HCT116 (cell line): ENCODE results near the gene C7orf25. TPM values are rescaled to one million over a fixed set of nuclear protein-coding genes. Genes with fewer than 3 reads are reported as not detected.

Experiments
- ATAC-seq: fragments of 200-7000 bp; cut with Tn5 transposase; 2 replicates; pipeline ENCODE4 v1.9.1; 2020; ENCODE audit warnings: mild to moderate bottlenecking, moderate library complexity
- BruUV-seq: library from RNA; stranded (reverse); fragments of 400-500 nt; replicated peaks from 2 replicates; lab custom pipeline; 2021; lab: Mats Ljungman, UMichigan
- CTCF ChIA-PET: fragments of 300-600 bp; sonication (Branson Sonifier 250); formaldehyde crosslinking; loops from one replicate; lab custom pipeline; 2021; ENCODE audit warnings: antibody characterized with exemption; lab: Charles Lee
- POLR2A ChIA-PET: fragments of 300-600, 350-600 bp; sonication (Branson Sonifier 250); formaldehyde crosslinking; loops from one replicate; lab custom pipeline; 2021; ENCODE audit warnings: antibody characterized with exemption; lab: Charles Lee
- RAD21 ChIA-PET, 2 experiments: fragments of 300-600 bp; sonication (Branson Sonifier 250); formaldehyde crosslinking; loops; one replicate each; lab custom pipeline; 2023; ENCODE audit warnings: low total read pairs in 2 of 2; ENCODE audit not compliant: uncharacterized antibody in 2 of 2, unreplicated experiment in 2 of 2, low non-redundant PET in 1 of 2; lab: Charles Lee
- DNase-seq: peaks from one replicate; pipeline ENCODE4 v3.0.0-alpha.2; 2010; ENCODE audit warnings: low read depth, low spot score
- H2AFZ ChIP-seq: fragments of 200-600 bp; shearing (Covaris generic), sonication (generic); 2 replicates; pipeline ENCODE4 v1.6.1; 2017; ENCODE audit warnings: low read depth, mixed run types, mixed read lengths, antibody characterized with exemption, low read length; ENCODE audit not compliant: poor library complexity, severe bottlenecking
- H3K27ac ChIP-seq: 2 replicates; pipeline ENCODE4 v1.5.1; 2012; ENCODE audit warnings: low read depth, low read length
- H3K27me3 ChIP-seq: fragments of 200-600 bp; sonication (generic); 2 replicates; pipeline ENCODE4 v1.6.1; 2016; ENCODE audit warnings: mixed run types, low read length, mixed read lengths; ENCODE audit not compliant: insufficient read depth
- H3K36me3 ChIP-seq, 2 experiments: fragments of 200-500 bp in 1 of 2; fragments of 200-600 bp in 1 of 2; sonication (Bioruptor generic) in 1 of 2; sonication (generic) in 1 of 2; 2 replicates each; pipeline versions ENCODE4 v1.5.1 to v1.6.1; 2014 to 2016; ENCODE audit warnings: low read length in 2 of 2, inconsistent platforms in 1 of 2, mixed read lengths in 1 of 2, mixed run types in 1 of 2; ENCODE audit not compliant: insufficient read depth in 2 of 2, control insufficient read depth in 1 of 2
- H3K4me1 ChIP-seq, 2 experiments: fragments of 200-600 bp in 1 of 2; sonication (generic) in 1 of 2; 2 replicates each; pipeline versions ENCODE4 v1.5.1 to v1.6.1; 2012 to 2017; ENCODE audit warnings: low read length in 2 of 2, inconsistent platforms in 1 of 2, mild to moderate bottlenecking in 1 of 2, mixed read lengths in 1 of 2, mixed run types in 1 of 2, moderate library complexity in 1 of 2; ENCODE audit not compliant: insufficient read depth in 2 of 2, control insufficient read depth in 1 of 2
- H3K4me2 ChIP-seq: fragments of 200-600 bp; sonication (generic); 2 replicates; pipeline ENCODE4 v1.6.1; 2017; ENCODE audit warnings: mixed run types, low read length, mixed read lengths
- H3K4me3 ChIP-seq, 2 experiments: fragments of 200-600 bp in 1 of 2; sonication (generic) in 1 of 2; replicated peaks in 1 of 2; 2 replicates each; pipeline ENCODE4 v1.5.1; 2011 to 2016; ENCODE audit warnings: low read length in 2 of 2, control low read depth in 1 of 2, low read depth in 1 of 2, mild to moderate bottlenecking in 1 of 2, mixed read lengths in 1 of 2, mixed run types in 1 of 2
- H3K79me2 ChIP-seq: fragments of 200-600 bp; sonication (generic); 2 replicates; pipeline ENCODE4 v1.6.1; 2017; ENCODE audit warnings: mild to moderate bottlenecking, mixed run types, low read length, moderate library complexity, mixed read lengths; ENCODE audit not compliant: insufficient read depth
- H3K9ac ChIP-seq: fragments of 200-600 bp; sonication (generic); 2 replicates; pipeline ENCODE4 v1.6.1; 2016; ENCODE audit warnings: low read length, mixed read lengths
- H3K9me2 ChIP-seq: fragments of 200-600 bp; sonication (generic), shearing (Covaris generic); 2 replicates; pipeline ENCODE4 v1.6.1; 2017; ENCODE audit warnings: mixed run types, mild to moderate bottlenecking, moderate library complexity; ENCODE audit not compliant: insufficient read depth
- H3K9me3 ChIP-seq, 2 experiments: fragments of 200-500 bp in 1 of 2; fragments of 200-600 bp in 1 of 2; sonication (Bioruptor generic) in 1 of 2; sonication (generic) in 1 of 2; 2 replicates each; pipeline ENCODE4 v1.6.1; 2014 to 2017; ENCODE audit warnings: low read length in 2 of 2, mixed read lengths in 2 of 2, inconsistent platforms in 1 of 2, low read depth in 1 of 2, mild to moderate bottlenecking in 1 of 2, mixed run types in 1 of 2, moderate library complexity in 1 of 2; ENCODE audit not compliant: control insufficient read depth in 1 of 2, insufficient read depth in 1 of 2
- H4K20me1 ChIP-seq: fragments of 200-600 bp; sonication (generic), shearing (Covaris generic); 2 replicates; pipeline ENCODE4 v1.6.1; 2017; ENCODE audit warnings: mixed run types, mild to moderate bottlenecking, moderate library complexity; ENCODE audit not compliant: insufficient read depth
- CBX3 ChIP-seq: IDR thresholded peaks from 2 replicates; pipeline ENCODE4 v1.6.1; 2012; ENCODE audit warnings: low read depth
- CEBPB ChIP-seq: IDR thresholded peaks from 2 replicates; pipeline ENCODE4 v1.6.1; 2012; ENCODE audit warnings: low read depth
- EGR1 ChIP-seq: IDR thresholded peaks from 2 replicates; pipeline ENCODE4 v1.6.1; 2012; ENCODE audit warnings: low read depth
- ELF1 ChIP-seq: IDR thresholded peaks from 2 replicates; pipeline ENCODE4 v1.6.1; 2012; ENCODE audit warnings: low read depth, borderline replicate concordance
- EZH2 ChIP-seq: fragments of 200-600 bp; sonication (generic); IDR thresholded peaks from 2 replicates; pipeline ENCODE4 v1.6.1; 2017; ENCODE audit warnings: antibody characterized with exemption, mixed run types
- FOSL1 ChIP-seq: IDR thresholded peaks from 2 replicates; pipeline ENCODE4 v1.6.1; 2012; ENCODE audit warnings: low read depth
- JUND ChIP-seq: IDR thresholded peaks from 2 replicates; pipeline ENCODE4 v1.6.1; 2012
- POLR2A ChIP-seq: IDR thresholded peaks from 2 replicates; pipeline ENCODE4 v1.7.0; 2011; ENCODE audit warnings: borderline replicate concordance; ENCODE audit not compliant: insufficient read depth, insufficient read length; ENCODE audit errors: extremely low read depth
- POLR2AphosphoS5 ChIP-seq: IDR thresholded peaks from 2 replicates; pipeline ENCODE4 v1.6.1; 2011; ENCODE audit warnings: mild to moderate bottlenecking, low read depth, low read length, moderate library complexity
- RAD21 ChIP-seq: IDR thresholded peaks from 2 replicates; pipeline ENCODE4 v1.6.1; 2012; ENCODE audit warnings: low read depth, mild to moderate bottlenecking
- SIN3A ChIP-seq: IDR thresholded peaks from 2 replicates; pipeline ENCODE4 v1.6.1; 2012; ENCODE audit warnings: low read depth
- TCF7L2 ChIP-seq: IDR thresholded peaks from 2 replicates; pipeline ENCODE4 v1.7.0; 2011; ENCODE audit warnings: borderline replicate concordance, inconsistent platforms; ENCODE audit not compliant: insufficient read depth, insufficient read length; ENCODE audit errors: extremely low read depth
- ZFX ChIP-seq: fragments of 450-650 bp; IDR thresholded peaks from 2 replicates; pipeline ENCODE4 v1.6.1; 2017
- ZNF274 ChIP-seq: fragments of 200-500 bp; sonication (Bioruptor generic); IDR thresholded peaks from 2 replicates; pipeline ENCODE4 v1.6.1; 2014; ENCODE audit warnings: mild to moderate bottlenecking, low read depth, low read length, inconsistent platforms
- intact Hi-C: fragments of 100-400 bp; cut with micrococcal nuclease; formaldehyde crosslinking; loops from 2 replicates; pipeline ENCODE4 v1.10.0; 2022
- total RNA-seq: library from RNA; stranded (reverse); gene quantifications from one replicate; pipeline ENCODE4 v1.2.1, GENCODE V29; 2021; ENCODE audit not compliant: unreplicated experiment
- TF ChIP-seq, protein P1 (sequence below): IDR thresholded peaks from 2 replicates; pipeline ENCODE4 v1.6.1; 2012
- TF ChIP-seq, protein P2 (sequence below), 3 experiments: fragments of 200-600 bp in 1 of 3; sonication (generic) in 1 of 3; IDR thresholded peaks in 2 of 3; conservative IDR thresholded peaks in 1 of 3; 2 replicates each; pipeline ENCODE4 v1.5.1; 2012 to 2017; ENCODE audit warnings: low read depth in 2 of 3, low read length in 2 of 3, antibody characterized with exemption in 1 of 3, borderline replicate concordance in 1 of 3, control low read depth in 1 of 3, mild to moderate bottlenecking in 1 of 3, mixed read lengths in 1 of 3, mixed run types in 1 of 3, moderate library complexity in 1 of 3; ENCODE audit not compliant: insufficient read depth in 1 of 3
- TF ChIP-seq, protein P3 (sequence below): IDR thresholded peaks from 2 replicates; pipeline ENCODE4 v1.6.1; 2012; ENCODE audit warnings: low read depth
- TF ChIP-seq, protein P4 (sequence below): IDR thresholded peaks from 2 replicates; pipeline ENCODE4 v1.6.1; 2012

C7orf25 gene
- total RNA-seq, 1 experiment from 2014 or later: 5.3 TPM

DNA sequence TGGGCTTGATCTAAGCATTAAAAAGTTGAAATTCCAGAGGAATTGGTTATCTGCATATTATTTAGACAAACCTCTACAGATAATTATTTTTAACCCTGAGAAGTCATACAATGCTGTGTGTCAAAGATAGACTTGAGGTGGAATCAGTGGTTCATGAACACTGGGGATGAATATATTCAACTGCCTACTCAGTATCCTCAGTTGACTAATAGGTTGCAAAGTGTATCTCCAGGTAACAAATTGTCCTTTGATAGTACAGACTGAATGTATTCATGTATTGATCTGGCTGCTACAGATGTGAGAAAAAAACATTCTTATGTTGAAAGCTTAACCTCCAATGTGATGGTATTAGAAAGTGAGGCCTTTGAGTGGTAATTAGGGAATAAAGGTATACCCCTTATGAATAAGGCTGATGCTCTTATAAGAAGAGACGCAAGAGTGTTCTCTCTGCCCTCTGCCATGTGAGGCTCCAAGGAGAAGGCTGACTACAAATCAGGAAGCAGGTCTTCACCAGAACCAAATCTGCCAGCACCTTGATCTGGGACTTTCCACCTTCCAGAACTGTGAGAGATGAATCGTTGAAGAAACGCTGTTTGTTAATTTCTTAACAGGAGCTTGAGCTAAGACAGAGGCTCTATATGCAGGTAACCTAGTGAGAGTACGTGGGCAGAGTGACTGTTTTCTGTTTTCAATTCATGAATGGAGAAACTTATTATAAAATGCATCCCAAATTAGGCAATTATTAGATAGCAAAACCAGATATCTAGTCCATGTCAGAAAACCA lies 27.8 kb upstream of the C7orf25 start:
- Histone ChIP-seq H3K4me2 (no peak overlapping the region), H3K36me3 (peaks cover 24 to 35% of the 10 kb centered on the region in 2 experiments), H2AFZ (no peak overlapping the region), H3K27ac (no peak overlapping the region), H3K27me3 (no peaks in the 10 kb centered on the region), H3K79me2 (peaks cover 17% of the 10 kb centered on the region), H3K9ac (no peak overlapping the region), H3K9me2 (no peaks in the 10 kb centered on the region), H3K4me1 (no peaks in the 10 kb centered on the region), H3K9me3 (no peaks in the 10 kb centered on the region), H4K20me1 (no peaks in the 10 kb centered on the region), H3K4me3 (no peak overlapping the region)
- DNase-seq: no peak
- TF ChIP-seq CBX3 (no peak), TCF7L2 (no peak), POLR2A (no peak), ELF1 (no peak), RAD21 (no peak), EGR1 (no peak), ZFX (no peak), POLR2AphosphoS5 (no peak), EZH2 (no peak), JUND (no peak), CEBPB (no peak), FOSL1 (no peak), SIN3A (no peak), ZNF274 (no peak)
- TF ChIP-seq, protein P1, sequence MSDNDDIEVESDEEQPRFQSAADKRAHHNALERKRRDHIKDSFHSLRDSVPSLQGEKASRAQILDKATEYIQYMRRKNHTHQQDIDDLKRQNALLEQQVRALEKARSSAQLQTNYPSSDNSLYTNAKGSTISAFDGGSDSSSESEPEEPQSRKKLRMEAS: no peak
- TF ChIP-seq, protein P2, sequence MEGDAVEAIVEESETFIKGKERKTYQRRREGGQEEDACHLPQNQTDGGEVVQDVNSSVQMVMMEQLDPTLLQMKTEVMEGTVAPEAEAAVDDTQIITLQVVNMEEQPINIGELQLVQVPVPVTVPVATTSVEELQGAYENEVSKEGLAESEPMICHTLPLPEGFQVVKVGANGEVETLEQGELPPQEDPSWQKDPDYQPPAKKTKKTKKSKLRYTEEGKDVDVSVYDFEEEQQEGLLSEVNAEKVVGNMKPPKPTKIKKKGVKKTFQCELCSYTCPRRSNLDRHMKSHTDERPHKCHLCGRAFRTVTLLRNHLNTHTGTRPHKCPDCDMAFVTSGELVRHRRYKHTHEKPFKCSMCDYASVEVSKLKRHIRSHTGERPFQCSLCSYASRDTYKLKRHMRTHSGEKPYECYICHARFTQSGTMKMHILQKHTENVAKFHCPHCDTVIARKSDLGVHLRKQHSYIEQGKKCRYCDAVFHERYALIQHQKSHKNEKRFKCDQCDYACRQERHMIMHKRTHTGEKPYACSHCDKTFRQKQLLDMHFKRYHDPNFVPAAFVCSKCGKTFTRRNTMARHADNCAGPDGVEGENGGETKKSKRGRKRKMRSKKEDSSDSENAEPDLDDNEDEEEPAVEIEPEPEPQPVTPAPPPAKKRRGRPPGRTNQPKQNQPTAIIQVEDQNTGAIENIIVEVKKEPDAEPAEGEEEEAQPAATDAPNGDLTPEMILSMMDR (IDR thresholded peaks at IDR 0.05 in 2 of 3, conservative IDR thresholded peaks at IDR 0.05 in 1 of 3; ENCODE audit: borderline replicate concordance in 1 of 3, insufficient read depth in 1 of 3, low read depth in 2 of 3, low read length in 2 of 3): no peak
- TF ChIP-seq, protein P3, sequence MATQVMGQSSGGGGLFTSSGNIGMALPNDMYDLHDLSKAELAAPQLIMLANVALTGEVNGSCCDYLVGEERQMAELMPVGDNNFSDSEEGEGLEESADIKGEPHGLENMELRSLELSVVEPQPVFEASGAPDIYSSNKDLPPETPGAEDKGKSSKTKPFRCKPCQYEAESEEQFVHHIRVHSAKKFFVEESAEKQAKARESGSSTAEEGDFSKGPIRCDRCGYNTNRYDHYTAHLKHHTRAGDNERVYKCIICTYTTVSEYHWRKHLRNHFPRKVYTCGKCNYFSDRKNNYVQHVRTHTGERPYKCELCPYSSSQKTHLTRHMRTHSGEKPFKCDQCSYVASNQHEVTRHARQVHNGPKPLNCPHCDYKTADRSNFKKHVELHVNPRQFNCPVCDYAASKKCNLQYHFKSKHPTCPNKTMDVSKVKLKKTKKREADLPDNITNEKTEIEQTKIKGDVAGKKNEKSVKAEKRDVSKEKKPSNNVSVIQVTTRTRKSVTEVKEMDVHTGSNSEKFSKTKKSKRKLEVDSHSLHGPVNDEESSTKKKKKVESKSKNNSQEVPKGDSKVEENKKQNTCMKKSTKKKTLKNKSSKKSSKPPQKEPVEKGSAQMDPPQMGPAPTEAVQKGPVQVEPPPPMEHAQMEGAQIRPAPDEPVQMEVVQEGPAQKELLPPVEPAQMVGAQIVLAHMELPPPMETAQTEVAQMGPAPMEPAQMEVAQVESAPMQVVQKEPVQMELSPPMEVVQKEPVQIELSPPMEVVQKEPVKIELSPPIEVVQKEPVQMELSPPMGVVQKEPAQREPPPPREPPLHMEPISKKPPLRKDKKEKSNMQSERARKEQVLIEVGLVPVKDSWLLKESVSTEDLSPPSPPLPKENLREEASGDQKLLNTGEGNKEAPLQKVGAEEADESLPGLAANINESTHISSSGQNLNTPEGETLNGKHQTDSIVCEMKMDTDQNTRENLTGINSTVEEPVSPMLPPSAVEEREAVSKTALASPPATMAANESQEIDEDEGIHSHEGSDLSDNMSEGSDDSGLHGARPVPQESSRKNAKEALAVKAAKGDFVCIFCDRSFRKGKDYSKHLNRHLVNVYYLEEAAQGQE: no peak
- TF ChIP-seq, protein P4, sequence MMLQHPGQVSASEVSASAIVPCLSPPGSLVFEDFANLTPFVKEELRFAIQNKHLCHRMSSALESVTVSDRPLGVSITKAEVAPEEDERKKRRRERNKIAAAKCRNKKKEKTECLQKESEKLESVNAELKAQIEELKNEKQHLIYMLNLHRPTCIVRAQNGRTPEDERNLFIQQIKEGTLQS: no peak
- ATAC-seq: no peak
- ChIA-PET POLR2A (no interaction called here), CTCF (interaction anchor here (1.3 kb wide), 1 partner anchor 32 kb away, joined by 3 read pairs; no protein-coding TSS in a partner anchor), RAD21 (no interaction called here)
- intact Hi-C loops: loop anchor here (2.0 to 10.0 kb wide), 5 partner anchors 413 to 785 kb away; partner anchors contain the start of genes COA1 and STK17A
- no TSS peak for BruUV-seq
